ENCODE measurements around the gene SLC43A3. TPM values are rescaled to one million over a fixed set of nuclear protein-coding genes. Genes with fewer than 3 reads are reported as not detected.

The SLC43A3 gene
- polyA plus RNA-seq, 1 donor = 13.4 TPM

GRCh38 chr11:57378186-57378585 is 48.7 kb downstream of the SLC43A3 start:
- no peaks in the 10 kb centered on the region for H3K36me3 ChIP-seq (ENCODE audit: control insufficient read depth, insufficient read depth, low read length)
- H3K9me3 ChIP-seq (ENCODE audit: control insufficient read depth, low read depth, low read length) = no peaks in the 10 kb centered on the region
- H3K4me1 ChIP-seq (ENCODE audit: control insufficient read depth, insufficient read depth, low read length) = no peaks in the 10 kb centered on the region
- no peak overlapping the region for H3K27ac ChIP-seq (ENCODE audit: low read length)
- peaks cover 4% of the 10 kb centered on the region for H3K27me3 ChIP-seq (ENCODE audit: control insufficient read depth, insufficient read depth, low read length)
- no peak for DNase-seq
- H3K4me3 ChIP-seq (ENCODE audit: low read length) = no peak overlapping the region

- no peak overlapping the region for H3K4me3 ChIP-seq (ENCODE audit: low read length)
- H3K27ac ChIP-seq (ENCODE audit: low read length) = no peak overlapping the region
- no peaks in the 10 kb centered on the region for H3K4me1 ChIP-seq (ENCODE audit: control insufficient read depth, insufficient read depth, low read length)
- H3K27me3 ChIP-seq (ENCODE audit: control insufficient read depth, insufficient read depth, low read length) = peaks cover 7% of the 10 kb centered on the region
- no peaks in the 10 kb centered on the region for H3K36me3 ChIP-seq (ENCODE audit: control insufficient read depth, insufficient read depth, low read length)
- no peaks in the 10 kb centered on the region for H3K9me3 ChIP-seq (ENCODE audit: control insufficient read depth, low read depth, low read length)
- DNase-seq = no peak
- WGBS (ENCODE audit: insufficient coverage, low lambda C conversion rate) = no CpG with 5 or more reads among the region's 5 CpGs
Measured at GRCh38 chr11:57377107-57377506, 49.8 kb downstream of the SLC43A3 start.

- no peaks in the 10 kb centered on the region for H3K36me3 ChIP-seq (ENCODE audit: control insufficient read depth, insufficient read depth, low read length)
- no peaks in the 10 kb centered on the region for H3K4me1 ChIP-seq (ENCODE audit: control insufficient read depth, insufficient read depth, low read length)
- no CpG with 5 or more reads among the region's 26 CpGs for WGBS (ENCODE audit: insufficient coverage, low lambda C conversion rate)
- peaks cover 7% of the 10 kb centered on the region for H3K27me3 ChIP-seq (ENCODE audit: control insufficient read depth, insufficient read depth, low read length)
- H3K27ac ChIP-seq (ENCODE audit: low read length) = no peak overlapping the region
- H3K9me3 ChIP-seq (ENCODE audit: control insufficient read depth, low read depth, low read length) = no peaks in the 10 kb centered on the region
- no peak overlapping the region for H3K4me3 ChIP-seq (ENCODE audit: low read length)
- no peak for DNase-seq
Measured at GRCh38 chr11:57376095-57377090, 50.5 kb downstream of the SLC43A3 start.

- H3K36me3 ChIP-seq (ENCODE audit: control insufficient read depth, insufficient read depth, low read length) = no peaks in the 10 kb centered on the region
- H3K4me1 ChIP-seq (ENCODE audit: control insufficient read depth, insufficient read depth, low read length) = no peaks in the 10 kb centered on the region
Measured at GRCh38 chr11:57375490-57375889, 51.4 kb downstream of the SLC43A3 start.

GRCh38 chr11:57374966-57375365 is 52.0 kb downstream of the SLC43A3 start:
- Histone ChIP-seq H3K9me3 (ENCODE audit: control insufficient read depth, low read depth, low read length) (no peaks in the 10 kb centered on the region), H3K27ac (ENCODE audit: low read length) (no peak overlapping the region), H3K36me3 (ENCODE audit: control insufficient read depth, insufficient read depth, low read length) (no peaks in the 10 kb centered on the region), H3K27me3 (ENCODE audit: control insufficient read depth, insufficient read depth, low read length) (peaks cover 7% of the 10 kb centered on the region), H3K4me1 (ENCODE audit: control insufficient read depth, insufficient read depth, low read length) (no peaks in the 10 kb centered on the region), H3K4me3 (ENCODE audit: low read length) (no peak overlapping the region)
- no CpG with 5 or more reads among the region's 3 CpGs for WGBS (ENCODE audit: insufficient coverage, low lambda C conversion rate)
- no peak for DNase-seq

More at GRCh38 chr11:57375490-57375889, 51.4 kb downstream of the SLC43A3 start:
- Histone ChIP-seq H3K4me3 (ENCODE audit: low read length) (no peak overlapping the region), H3K9me3 (ENCODE audit: control insufficient read depth, low read depth, low read length) (no peaks in the 10 kb centered on the region), H3K27ac (ENCODE audit: low read length) (no peak overlapping the region), H3K27me3 (ENCODE audit: control insufficient read depth, insufficient read depth, low read length) (peaks cover 7% of the 10 kb centered on the region)
- no peak for DNase-seq
- WGBS (ENCODE audit: insufficient coverage, low lambda C conversion rate) = no CpG with 5 or more reads among the region's 2 CpGs

- no peak overlapping the region for H3K27ac ChIP-seq (ENCODE audit: low read length)
- no peaks in the 10 kb centered on the region for H3K36me3 ChIP-seq (ENCODE audit: control insufficient read depth, insufficient read depth, low read length)
- no peaks in the 10 kb centered on the region for H3K9me3 ChIP-seq (ENCODE audit: control insufficient read depth, low read depth, low read length)
- H3K27me3 ChIP-seq (ENCODE audit: control insufficient read depth, insufficient read depth, low read length) = peaks cover 4% of the 10 kb centered on the region
- 20% methylated on average over 1 of the region's 3 CpGs for WGBS (ENCODE audit: insufficient coverage, low lambda C conversion rate)
- H3K4me3 ChIP-seq (ENCODE audit: low read length) = no peak overlapping the region
- DNase-seq = no peak
- H3K4me1 ChIP-seq (ENCODE audit: control insufficient read depth, insufficient read depth, low read length) = no peaks in the 10 kb centered on the region
Measured at GRCh38 chr11:57373146-57373545, 53.8 kb downstream of the SLC43A3 start.

- H3K4me1 ChIP-seq (ENCODE audit: control insufficient read depth, insufficient read depth, low read length) = no peaks in the 10 kb centered on the region
- no peak overlapping the region for H3K4me3 ChIP-seq (ENCODE audit: low read length)
- no peaks in the 10 kb centered on the region for H3K9me3 ChIP-seq (ENCODE audit: control insufficient read depth, low read depth, low read length)
- H3K27me3 ChIP-seq (ENCODE audit: control insufficient read depth, insufficient read depth, low read length) = peaks cover 4% of the 10 kb centered on the region
- H3K27ac ChIP-seq (ENCODE audit: low read length) = no peak overlapping the region
- DNase-seq = no peak
- no peaks in the 10 kb centered on the region for H3K36me3 ChIP-seq (ENCODE audit: control insufficient read depth, insufficient read depth, low read length)
Measured at GRCh38 chr11:57370941-57371340, 56.0 kb downstream of the SLC43A3 start.

GRCh38 chr11:57370251-57370650 is 56.7 kb downstream of the SLC43A3 start:
- H3K4me1 ChIP-seq (ENCODE audit: control insufficient read depth, insufficient read depth, low read length) = no peaks in the 10 kb centered on the region
- H3K27ac ChIP-seq (ENCODE audit: low read length) = no peak overlapping the region
- H3K36me3 ChIP-seq (ENCODE audit: control insufficient read depth, insufficient read depth, low read length) = no peaks in the 10 kb centered on the region
- no peak overlapping the region for H3K4me3 ChIP-seq (ENCODE audit: low read length)
- peaks cover 4% of the 10 kb centered on the region for H3K27me3 ChIP-seq (ENCODE audit: control insufficient read depth, insufficient read depth, low read length)
- no peaks in the 10 kb centered on the region for H3K9me3 ChIP-seq (ENCODE audit: control insufficient read depth, low read depth, low read length)
- no CpG with 5 or more reads among the region's 7 CpGs for WGBS (ENCODE audit: insufficient coverage, low lambda C conversion rate)
- no peak for DNase-seq

GRCh38 chr11:57368845-57369232 is 58.1 kb downstream of the SLC43A3 start:
- Histone ChIP-seq H3K4me3 (ENCODE audit: low read length) (no peak overlapping the region), H3K36me3 (ENCODE audit: control insufficient read depth, insufficient read depth, low read length) (no peaks in the 10 kb centered on the region), H3K27me3 (ENCODE audit: control insufficient read depth, insufficient read depth, low read length) (peaks cover 7% of the 10 kb centered on the region), H3K9me3 (ENCODE audit: control insufficient read depth, low read depth, low read length) (no peaks in the 10 kb centered on the region), H3K4me1 (ENCODE audit: control insufficient read depth, insufficient read depth, low read length) (no peaks in the 10 kb centered on the region), H3K27ac (ENCODE audit: low read length) (no peak overlapping the region)
- no CpG with 5 or more reads among the region's 5 CpGs for WGBS (ENCODE audit: insufficient coverage, low lambda C conversion rate)
- DNase-seq = no peak

GRCh38 chr11:57368106-57368844 is 58.6 kb downstream of the SLC43A3 start:
- H3K27me3 ChIP-seq (ENCODE audit: control insufficient read depth, insufficient read depth, low read length) = peaks cover 11% of the 10 kb centered on the region
- WGBS (ENCODE audit: insufficient coverage, low lambda C conversion rate) = no CpG with 5 or more reads among the region's 19 CpGs
- no peaks in the 10 kb centered on the region for H3K4me1 ChIP-seq (ENCODE audit: control insufficient read depth, insufficient read depth, low read length)
- no peaks in the 10 kb centered on the region for H3K36me3 ChIP-seq (ENCODE audit: control insufficient read depth, insufficient read depth, low read length)
- DNase-seq = no peak
- no peak overlapping the region for H3K4me3 ChIP-seq (ENCODE audit: low read length)
- H3K27ac ChIP-seq (ENCODE audit: low read length) = no peak overlapping the region
- H3K9me3 ChIP-seq (ENCODE audit: control insufficient read depth, low read depth, low read length) = no peaks in the 10 kb centered on the region

Data from large intestine (tissue), 3 donors.